ENCODE measurements around the gene TJAP1. TPM values are rescaled to one million over a fixed set of nuclear protein-coding genes. Genes with fewer than 3 reads are reported as not detected.

The TJAP1 gene
- total RNA-seq, 6 experiments from 2014 or later: 9.2 to 16.0 (median 12.9) TPM

DNA sequence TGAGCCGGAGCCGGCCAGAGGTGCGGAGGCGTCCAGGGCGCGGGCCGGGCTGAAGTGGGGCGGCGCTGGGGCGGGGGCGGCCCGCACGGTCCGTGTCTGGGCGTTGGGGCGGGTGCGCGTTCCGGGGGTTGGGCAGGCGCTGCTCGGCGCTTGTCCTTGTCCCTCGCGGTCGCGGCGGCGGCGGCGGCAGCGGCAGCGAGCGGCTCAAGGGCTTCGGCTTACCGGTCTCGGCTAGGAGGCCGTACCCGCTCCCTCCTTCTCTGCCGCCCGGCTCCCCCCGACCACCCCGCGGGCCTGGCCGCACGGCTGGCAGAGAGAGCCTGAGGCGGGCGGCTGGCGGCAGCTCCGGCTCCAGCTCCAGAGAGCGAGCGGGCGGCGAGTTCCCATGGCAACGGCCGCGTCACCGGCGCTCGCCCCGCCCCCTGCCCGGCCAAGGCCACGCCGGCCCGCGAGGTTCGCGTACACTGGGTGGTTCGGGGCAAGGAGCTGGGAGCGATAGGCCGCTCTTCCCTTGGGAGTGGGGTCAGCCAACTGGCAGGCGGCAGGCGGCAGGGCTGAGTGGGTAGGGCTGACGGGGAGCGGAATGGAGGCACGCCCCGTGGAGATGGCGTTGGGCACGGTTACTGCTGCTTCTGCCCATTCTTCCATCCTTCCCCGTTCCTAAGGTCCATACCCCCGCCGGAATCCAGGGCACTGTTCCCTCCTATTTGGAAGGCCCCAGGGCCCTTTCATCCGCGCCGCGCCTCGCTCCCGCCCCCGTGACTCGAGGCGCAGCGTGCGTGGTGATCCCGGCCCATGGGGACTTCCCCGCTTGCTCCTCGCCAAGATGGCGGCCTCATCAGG, 32.8 kb downstream of the TJAP1 start, which contains the start of gene LRRC73:
Gene LRRC73 (minus strand): TSS at position 363 of the 843 bp plus-strand sequence. CDS start 561 bp downstream, outside the sequence.
- H3K9me3 ChIP-seq: no peaks in the 10 kb centered on the region
- H3K27ac ChIP-seq: no peak within 1 kb of the TSS
- H3K27me3 ChIP-seq: no peaks in the 10 kb centered on the region
- WGBS (ENCODE audit: insufficient coverage, low coverage, low lambda C conversion rate, missing lambda C conversion rate): 41% methylated on average over 13 of the region's 96 CpGs
- TF ChIP-seq, protein P1, sequence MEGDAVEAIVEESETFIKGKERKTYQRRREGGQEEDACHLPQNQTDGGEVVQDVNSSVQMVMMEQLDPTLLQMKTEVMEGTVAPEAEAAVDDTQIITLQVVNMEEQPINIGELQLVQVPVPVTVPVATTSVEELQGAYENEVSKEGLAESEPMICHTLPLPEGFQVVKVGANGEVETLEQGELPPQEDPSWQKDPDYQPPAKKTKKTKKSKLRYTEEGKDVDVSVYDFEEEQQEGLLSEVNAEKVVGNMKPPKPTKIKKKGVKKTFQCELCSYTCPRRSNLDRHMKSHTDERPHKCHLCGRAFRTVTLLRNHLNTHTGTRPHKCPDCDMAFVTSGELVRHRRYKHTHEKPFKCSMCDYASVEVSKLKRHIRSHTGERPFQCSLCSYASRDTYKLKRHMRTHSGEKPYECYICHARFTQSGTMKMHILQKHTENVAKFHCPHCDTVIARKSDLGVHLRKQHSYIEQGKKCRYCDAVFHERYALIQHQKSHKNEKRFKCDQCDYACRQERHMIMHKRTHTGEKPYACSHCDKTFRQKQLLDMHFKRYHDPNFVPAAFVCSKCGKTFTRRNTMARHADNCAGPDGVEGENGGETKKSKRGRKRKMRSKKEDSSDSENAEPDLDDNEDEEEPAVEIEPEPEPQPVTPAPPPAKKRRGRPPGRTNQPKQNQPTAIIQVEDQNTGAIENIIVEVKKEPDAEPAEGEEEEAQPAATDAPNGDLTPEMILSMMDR (IDR thresholded peaks at IDR 0.05): no peak
- TF ChIP-seq POLR2A (IDR thresholded peaks at IDR 0.05): no peak
- peak; percentile 92 to 94 (median 94) for DNase-seq
- peak within 1 kb of the TSS; percentile 52 to 83 (median 67) for H3K4me3 ChIP-seq
- peaks cover 0 to 14% (median 3%) of the 10 kb centered on the region in 4 donors for H3K4me1 ChIP-seq
- peaks cover 3 to 40% (median 20%) of the 10 kb centered on the region in 4 donors for H3K36me3 ChIP-seq
- peak; percentile 84 to 92 (median 88) for ATAC-seq
- intact Hi-C loops (cut with DNase I): loop anchor here (5.0 kb wide), 1 partner anchor 58 kb away; no protein-coding TSS in a partner anchor

DNA sequence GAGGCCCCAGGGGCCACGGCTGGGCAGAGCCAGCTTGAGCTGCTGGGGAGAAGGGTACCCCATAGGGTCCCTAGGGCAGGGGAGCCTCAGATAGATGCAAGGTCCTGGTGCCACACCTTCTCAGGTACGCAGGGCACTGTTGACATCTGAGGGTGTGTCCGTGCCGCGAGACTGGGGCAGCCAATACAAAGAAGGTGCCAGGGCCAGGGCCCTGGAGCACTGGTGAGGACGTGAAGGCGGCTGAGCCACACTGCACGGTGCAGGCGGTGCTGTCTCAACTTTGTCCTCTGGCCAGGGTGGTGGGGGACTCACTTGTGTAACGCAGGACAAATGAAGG, 33.4 kb downstream of the TJAP1 start:
- Histone ChIP-seq H3K36me3 (peaks cover 3 to 44% (median 20%) of the 10 kb centered on the region in 4 donors), H3K4me1 (peaks cover 0 to 20% (median 6%) of the 10 kb centered on the region in 4 donors), H3K27ac (no peak overlapping the region), H3K27me3 (no peaks in the 10 kb centered on the region), H3K9me3 (no peaks in the 10 kb centered on the region), H3K4me3 (peak overlapping the region in 2 of 3 donors; percentile 67 to 83)
- intact Hi-C loops (cut with DNase I): no loop called here
- TF ChIP-seq, protein P1 (IDR thresholded peaks at IDR 0.05): no peak
- no peak for TF ChIP-seq POLR2A (IDR thresholded peaks at IDR 0.05)
- peak in 1 of 4 donors; percentile 1 for ATAC-seq
- 74% methylated on average over 5 of the region's 10 CpGs for WGBS (ENCODE audit: insufficient coverage, low coverage, low lambda C conversion rate, missing lambda C conversion rate)
- DNase-seq: no peak

DNA sequence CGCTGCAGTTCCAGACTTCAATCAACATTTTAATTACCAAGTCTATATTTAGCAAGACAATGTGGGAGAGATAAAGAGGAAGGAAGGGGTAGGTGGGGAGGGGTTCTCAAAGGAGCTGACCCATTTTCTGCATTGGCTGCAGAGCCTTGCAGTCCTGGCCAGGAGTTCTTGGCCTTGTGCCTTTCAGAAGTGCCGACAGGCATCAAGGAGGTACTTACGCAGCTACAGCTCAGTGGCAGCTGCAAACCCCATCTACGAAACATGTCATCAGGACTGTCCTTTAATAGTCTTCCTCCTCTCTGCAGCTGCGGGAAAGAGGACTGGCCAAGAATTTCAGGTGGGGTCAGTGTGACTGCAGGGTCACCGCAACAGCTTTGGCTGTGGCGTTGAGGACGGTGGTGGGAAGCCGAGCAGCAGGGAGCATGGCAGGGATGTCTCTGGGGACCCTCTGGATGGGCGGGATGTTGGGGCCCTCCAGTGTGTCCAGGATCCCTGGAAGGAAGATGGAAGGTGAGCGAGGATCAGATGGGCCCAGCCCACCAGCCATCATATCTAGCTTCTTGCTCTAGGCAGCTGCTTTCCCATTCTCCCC, 34.5 kb downstream of the TJAP1 start:
- intact Hi-C loops (cut with DNase I): no loop called here
- peaks cover 3 to 44% (median 20%) of the 10 kb centered on the region in 4 donors for H3K36me3 ChIP-seq
- TF ChIP-seq POLR2A (IDR thresholded peaks at IDR 0.05): no peak
- TF ChIP-seq, protein P1 (IDR thresholded peaks at IDR 0.05): no peak
- no peak overlapping the region for H3K27ac ChIP-seq
- H3K4me3 ChIP-seq: no peak overlapping the region
- 72% methylated on average over 6 of the region's 11 CpGs for WGBS (ENCODE audit: insufficient coverage, low coverage, low lambda C conversion rate, missing lambda C conversion rate)
- peaks cover 0 to 22% (median 8%) of the 10 kb centered on the region in 4 donors for H3K4me1 ChIP-seq
- DNase-seq: no peak
- H3K9me3 ChIP-seq: no peaks in the 10 kb centered on the region
- ATAC-seq: no peak
- H3K27me3 ChIP-seq: no peaks in the 10 kb centered on the region

DNA sequence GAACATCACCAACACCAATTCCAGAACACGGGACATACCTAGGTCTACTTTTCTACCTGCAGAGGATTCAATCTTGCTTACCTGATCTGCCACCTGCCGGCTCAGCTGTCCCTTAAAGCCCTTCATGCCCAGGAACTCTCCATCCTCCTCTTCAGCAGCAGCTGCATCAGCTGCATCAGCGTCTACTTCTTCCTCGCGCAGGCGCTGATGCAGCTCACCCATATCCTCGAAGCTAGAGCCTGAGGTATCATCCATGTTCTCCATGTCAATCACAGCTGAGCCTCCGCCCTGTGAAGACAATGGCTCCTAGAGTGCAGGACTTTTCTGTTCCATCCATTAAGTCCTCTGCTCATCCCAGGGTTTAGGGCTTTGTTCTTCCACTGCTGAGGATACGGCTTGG, 38.4 kb downstream of the TJAP1 start:
- Histone ChIP-seq H3K27me3 (no peaks in the 10 kb centered on the region), H3K4me1 (peaks cover 0 to 23% (median 10%) of the 10 kb centered on the region in 4 donors), H3K9me3 (no peaks in the 10 kb centered on the region), H3K36me3 (peaks cover 5 to 61% (median 25%) of the 10 kb centered on the region in 4 donors), H3K4me3 (peak overlapping the region; percentile 77 to 83 (median 77)), H3K27ac (peak overlapping the region in 1 of 3 donors; percentile 63)
- no peak for ATAC-seq
- TF ChIP-seq, protein P1 (IDR thresholded peaks at IDR 0.05): no peak
- no peak for TF ChIP-seq POLR2A (IDR thresholded peaks at IDR 0.05)
- intact Hi-C loops (cut with DNase I): no loop called here
- 69% methylated on average over 9 of the region's 9 CpGs for WGBS (ENCODE audit: insufficient coverage, low coverage, low lambda C conversion rate, missing lambda C conversion rate)
- DNase-seq: no peak
